COLO668 (cell line): ENCODE results near the gene RPP14.

Source experiments
- DNase-seq: peaks from one replicate; lab custom pipeline; 2025; ENCODE audit not compliant: unreplicated experiment; lab: John Stamatoyannopoulos, UW

RPP14 gene

DNA sequence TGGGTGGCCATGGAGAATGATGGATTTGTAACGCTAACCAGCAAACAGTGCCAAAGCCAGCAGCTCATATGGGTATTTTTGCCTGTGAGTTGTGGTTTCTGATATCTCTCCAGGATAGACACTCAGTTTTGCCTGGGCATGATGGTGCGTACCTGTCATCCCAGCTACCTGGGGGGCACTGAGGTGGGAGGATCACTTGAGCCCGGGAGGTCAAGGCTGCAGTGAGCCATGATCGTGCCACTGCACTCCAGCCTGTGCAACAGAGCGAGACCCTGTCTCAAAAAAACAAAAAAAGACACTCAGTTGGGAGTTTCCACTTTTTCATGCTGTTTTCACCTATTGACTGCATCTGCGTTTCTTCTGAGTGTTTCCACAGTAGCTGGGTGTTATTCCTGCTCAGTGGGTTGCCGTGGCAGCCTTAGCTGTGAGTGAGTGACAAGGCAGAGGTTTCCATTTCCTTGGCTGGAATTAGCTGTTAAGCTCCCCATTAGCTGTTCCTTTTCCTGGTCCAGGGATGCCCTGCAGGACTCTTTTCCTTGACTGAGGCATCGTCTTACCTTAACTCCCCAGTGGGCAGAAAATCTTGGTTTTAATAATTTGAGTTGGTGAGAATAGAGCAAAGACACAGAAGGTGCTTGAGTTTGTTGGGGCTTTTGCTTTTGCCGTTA lies 14.2 kb upstream of the RPP14 start:
- no peak for DNase-seq

DNA sequence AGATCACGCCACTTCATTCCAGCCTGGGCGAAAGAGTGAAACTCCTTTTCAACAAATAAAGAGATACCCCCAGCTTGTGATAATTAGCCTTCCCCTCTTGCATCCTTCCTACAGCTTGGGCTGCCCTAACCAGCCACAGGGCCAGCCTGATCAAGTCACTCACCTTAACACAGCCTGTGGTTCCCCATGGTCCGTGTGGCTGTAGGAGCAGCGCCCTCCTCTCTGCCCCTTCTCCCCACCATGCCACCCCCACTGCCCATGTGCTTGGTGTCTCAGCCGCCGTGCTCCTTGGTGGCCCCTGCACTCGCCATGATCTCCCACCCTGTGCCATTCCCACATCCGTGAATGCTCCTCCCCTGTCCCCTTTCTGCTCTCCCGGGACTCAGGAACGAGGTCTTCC lies 13.2 kb upstream of the RPP14 start:
- no peak for DNase-seq

DNA sequence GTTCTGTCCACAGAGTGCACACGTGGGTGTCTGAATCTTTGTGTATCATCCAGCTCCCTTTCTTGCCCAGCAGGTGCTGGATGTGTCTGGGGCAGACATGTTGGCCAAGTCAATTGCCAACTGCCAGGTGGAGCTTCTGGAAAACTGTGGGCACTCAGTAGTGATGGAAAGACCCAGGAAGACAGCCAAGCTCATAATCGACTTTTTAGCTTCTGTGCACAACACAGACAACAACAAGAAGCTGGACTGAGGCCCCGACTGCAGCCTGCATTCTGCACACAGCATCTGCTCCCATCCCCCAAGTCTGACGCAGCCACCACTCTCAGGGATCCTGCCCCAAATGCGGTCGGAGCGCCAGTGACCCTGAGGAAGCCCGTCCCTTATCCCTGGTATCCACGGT lies 12.5 kb upstream of the RPP14 start:
- no peak for DNase-seq

DNA sequence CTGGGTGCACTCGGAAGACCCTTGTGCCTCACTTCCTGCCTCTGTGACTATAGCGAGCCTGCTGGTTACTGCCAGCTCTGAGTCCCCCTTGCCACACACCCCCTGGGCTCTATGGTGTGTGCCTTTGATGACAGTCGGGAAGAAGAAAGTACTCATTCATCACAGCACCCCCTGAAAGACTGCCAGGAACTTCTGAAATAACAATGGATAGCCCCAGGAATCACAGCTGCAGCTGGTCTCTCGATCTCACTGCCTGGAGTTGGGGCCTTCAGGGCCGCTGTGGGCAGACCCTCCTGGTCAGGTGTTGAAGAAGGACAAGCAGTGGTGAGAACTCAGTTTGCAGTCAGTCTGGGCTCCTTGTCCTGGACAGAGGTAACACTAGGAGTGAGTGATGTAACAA lies 9.8 kb upstream of the RPP14 start:
- no peak for DNase-seq

DNA sequence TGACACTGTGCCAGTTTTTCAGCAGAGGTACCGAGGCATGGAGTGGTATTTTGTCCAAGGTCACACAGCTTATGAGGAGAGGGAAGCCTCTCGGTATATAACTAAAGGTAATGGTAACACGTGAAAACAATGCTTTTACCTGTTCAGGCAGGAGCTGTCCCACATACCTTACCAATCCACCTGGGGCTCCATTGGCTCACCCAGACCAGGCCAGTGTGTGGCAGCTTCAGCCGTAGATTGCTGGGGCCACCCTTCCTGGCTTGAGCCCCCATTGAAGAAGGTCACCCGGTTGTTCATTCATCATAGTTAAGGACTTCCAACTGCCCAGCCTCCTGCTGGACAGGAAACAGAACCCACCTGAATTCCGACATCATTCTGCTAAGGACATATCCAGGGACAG lies 9.2 kb upstream of the RPP14 start:
- DNase-seq: no peak

DNA sequence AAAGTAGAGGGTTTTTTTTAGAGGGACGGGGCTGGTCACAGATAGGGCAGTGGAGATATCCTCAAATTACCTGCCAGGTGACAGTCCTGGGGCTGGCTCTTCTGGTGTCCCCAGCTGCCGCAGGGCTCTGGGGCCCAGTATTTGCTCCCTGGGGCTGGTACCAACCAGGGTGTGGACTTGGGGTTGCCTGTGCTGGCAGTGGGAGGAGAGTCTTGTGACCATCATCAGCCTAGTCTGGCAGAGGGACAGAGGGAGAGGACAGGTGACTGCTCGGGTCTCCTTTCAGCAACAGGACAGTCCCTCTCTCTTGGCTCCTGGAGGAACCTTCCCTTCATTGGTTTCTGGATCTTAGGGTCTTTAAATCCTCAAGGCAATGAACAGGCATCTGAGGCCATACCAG lies 7.9 kb upstream of the RPP14 start:
- no peak for DNase-seq

DNA sequence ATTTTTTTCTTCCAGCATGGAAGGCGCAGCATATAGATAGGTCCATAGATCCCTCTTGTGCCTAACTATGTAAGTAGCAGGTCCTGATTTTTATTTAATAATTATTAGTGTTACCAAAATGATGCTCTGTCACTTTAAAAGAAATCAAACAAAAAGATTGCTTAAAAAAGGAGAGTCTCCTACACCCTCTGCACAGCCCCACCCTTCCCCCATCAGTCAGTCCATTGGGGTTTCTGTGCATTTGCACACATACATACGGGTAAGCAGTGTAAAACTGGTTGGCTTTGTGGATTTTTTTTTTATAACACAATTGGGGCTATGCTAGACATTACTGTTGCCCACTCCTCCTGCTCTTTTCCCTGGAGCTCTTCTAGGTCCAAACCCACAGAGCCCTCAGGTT lies 7.0 kb upstream of the RPP14 start:
- DNase-seq: no peak

DNA sequence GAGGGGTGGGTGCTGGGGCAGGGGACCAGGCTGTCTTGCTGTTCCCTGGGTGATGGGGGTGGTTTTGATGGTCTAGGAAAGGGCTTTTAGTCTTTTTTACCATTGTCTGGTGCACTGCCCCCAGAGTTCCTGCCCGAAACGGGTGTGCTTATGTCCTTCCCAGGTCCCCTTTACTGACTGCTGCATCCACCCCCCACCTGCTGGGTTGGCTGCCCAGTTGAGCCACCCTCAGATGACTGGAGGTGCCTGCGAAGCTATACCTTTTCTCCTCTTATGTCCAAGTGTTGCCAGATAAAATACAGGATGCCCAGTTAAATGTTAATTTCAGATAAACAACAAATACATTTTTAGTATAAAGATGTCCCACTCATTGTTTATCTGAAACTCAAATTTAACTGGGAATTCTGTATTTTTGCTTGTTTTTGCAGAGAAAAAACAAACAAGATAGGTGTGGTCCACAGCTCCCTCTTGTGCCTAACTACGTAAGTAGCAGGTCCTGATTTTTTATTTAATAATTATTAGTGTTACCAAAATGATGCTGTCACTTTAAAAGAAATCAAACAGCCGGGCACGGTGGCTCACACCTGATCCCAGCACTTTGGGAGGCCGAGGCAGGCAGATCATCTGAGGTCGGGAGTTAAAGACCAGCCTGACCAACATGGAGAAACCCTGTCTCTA lies 6.1 kb upstream of the RPP14 start:
- no peak for DNase-seq

DNA sequence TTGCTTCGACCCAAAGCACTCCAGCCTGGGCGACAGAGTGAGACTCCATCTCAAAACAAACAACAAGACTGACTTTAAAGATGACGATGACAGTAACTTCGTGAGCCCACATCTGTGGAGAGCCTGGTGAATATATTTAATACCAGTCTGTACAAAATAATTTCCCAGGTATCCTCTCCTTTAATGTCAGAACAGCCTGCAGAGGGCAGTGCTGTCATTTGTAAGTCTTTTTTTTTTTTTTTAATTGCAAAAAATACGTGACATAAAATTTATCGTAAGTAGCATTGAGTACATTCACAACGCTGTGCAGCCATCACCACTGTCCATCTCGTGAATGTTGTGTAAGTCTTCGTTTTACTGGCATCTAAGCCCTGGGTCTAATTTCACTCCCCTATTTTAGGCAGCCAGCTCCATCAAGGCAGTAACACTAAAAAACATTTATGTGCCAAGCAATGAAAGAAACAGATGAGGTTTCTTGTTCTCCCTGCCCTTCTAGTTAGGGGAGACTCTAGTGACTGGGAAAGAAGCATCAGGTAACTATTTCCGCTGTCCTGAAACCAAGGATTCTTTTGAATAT lies 1.7 kb downstream of the RPP14 start:
- DNase-seq: peak; percentile 14

DNA sequence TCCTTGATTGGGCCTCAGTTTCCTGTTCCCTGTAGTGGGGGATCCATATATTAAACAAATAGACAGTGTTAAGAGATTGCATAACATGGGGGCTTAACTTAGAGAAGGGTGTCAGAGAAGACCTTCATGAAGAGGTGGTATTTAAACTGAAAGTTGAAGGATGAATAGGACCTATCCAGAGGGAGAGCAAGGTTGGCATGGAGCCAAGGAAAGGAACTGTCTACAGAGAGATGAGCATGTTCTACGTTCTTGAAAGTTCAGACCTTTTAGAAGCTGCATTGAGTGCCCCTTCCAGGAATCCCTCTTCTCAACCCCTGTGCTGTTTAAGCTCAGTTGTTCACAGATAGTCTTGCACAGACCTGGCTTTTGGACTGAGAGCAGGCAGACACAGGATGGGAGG lies 2.7 kb downstream of the RPP14 start:
- no peak for DNase-seq

DNA sequence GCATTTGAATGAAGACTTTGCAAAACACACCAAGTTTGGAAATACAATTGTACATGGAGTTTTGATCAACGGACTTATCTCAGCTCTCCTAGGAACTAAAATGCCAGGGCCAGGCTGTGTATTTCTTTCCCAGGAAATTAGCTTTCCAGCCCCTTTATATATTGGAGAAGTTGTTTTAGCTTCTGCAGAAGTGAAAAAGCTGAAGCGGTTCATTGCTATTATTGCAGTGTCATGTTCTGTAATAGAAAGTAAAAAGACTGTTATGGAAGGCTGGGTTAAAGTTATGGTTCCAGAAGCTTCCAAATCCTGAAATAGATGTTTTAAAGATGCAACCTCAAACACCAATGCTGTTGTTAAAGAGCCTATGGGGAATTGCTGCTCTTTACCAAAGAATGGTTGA lies 11.8 kb downstream of the RPP14 start:
- no peak for DNase-seq

DNA sequence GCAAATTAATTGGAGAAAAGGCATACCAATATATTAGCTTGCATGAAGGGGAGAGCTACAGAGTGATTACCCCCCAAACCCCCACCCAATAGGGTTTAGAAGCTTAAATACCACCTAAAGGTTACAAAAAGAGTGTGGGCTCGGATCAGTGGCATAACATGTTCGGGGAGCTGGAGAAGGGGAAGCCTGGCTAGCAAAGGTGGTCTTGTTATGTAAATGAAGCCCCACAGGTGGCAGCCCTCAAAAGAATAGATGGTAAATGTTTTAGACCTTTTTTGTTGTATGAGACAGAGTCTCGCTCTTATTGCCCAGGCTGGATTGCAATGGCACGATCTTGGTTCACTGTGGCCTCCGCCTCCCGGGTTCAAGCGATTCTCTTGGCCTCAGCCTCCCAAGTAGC lies 15.7 kb downstream of the RPP14 start:
- no peak for DNase-seq

DNA sequence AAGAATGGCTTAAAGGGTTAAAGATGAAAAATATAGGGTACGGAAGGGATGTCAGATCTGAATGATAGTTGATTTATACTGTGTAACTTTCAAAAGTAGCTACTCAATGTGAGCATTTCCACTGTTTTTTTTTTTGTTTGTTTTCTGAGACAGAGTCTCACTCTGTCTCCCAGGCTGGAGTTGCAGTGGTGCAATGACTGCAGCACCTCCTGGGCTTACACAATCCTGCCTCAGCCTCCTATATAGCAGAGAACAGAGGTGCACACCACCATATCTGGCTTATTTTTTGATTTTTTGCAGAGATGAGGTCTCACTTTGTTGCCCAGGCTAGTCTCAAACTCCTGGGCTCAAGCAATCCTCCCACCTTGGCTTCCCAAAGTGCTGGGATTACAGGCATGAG lies 16.7 kb downstream of the RPP14 start:
- no peak for DNase-seq

DNA sequence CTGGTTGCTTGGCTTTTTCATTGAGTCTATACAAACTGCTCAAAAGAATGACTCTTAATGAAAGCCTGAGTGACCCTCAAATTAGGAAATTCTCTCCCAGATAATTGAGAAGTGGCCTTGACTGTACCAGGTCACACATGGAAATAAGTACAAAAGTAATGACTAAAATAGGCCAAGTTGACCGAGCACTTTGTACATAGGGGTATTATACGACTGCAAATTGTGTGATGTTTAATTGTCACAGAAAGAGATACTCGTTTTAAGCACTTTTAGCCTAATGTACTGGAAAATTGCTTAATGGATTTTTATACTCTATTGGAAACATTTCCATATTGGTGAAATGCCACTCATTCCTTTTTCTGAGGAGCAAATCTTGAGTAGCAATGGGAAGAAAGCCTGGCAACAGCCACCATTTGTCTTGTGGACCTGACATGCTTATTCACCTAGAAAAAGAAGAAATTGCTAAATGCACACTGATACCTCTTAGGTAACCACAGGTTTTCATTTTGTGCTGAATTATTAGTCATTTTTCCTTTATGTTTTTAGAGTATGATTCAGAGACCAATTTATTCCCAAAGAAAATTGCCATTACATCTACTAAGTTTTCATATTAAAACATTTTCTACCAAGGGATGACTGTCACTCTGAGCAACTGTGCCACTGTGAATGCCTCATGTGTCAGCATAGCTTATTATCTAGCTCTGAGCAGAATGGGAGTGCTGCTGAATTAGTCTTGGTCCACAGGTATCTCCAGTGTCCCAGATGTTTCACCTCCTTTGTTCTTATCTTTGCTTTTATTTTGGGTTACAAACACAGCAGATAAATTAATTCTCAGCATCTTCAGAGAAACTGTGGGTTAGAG lies 17.7 kb downstream of the RPP14 start:
- no peak for DNase-seq

DNA sequence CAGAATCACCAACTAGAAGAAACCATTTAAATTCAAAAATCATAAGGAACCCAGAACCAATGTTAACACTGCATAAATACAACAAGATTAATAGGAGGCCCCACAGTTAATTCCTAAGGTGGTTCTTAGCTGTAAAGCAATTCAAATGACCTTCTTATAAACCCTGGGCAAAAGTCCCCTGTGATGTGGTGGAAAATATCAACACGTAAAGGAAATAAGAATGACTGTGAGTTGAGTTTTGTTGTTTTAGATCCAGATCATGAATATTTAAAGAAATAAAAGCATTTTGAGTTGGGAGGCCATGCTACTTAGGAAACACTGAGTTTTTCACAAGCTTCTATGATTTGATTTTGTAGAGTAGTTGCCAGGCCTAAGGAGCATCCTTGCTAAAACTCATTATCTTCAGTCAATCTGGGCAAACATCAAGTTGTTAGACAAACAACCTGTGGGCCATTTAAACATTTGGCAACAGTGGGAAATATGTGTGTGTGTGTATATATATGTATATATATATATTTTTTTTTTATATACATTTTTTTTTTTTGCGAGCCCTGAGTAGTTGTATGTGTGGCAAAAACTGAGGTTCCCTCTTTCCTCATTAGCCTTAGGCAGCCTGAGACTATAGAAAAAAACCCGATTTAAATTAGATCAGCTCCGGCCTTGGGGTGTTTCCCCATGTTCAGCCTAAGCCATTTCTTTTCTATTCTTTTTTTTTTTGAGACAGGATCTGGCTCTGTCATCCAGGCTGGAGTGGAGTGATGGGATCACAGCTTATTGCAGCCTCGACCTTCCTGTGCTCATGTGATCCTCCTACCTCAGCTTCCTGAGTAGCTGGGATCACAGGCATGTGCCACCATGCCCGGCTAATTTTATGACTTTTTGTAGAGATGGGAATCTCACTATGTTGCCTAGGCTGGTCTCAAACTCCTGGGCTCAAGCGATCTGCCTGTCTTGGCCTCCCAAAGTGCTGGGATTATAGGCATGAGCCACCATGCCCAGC lies 18.6 kb downstream of the RPP14 start:
- DNase-seq: no peak

DNA sequence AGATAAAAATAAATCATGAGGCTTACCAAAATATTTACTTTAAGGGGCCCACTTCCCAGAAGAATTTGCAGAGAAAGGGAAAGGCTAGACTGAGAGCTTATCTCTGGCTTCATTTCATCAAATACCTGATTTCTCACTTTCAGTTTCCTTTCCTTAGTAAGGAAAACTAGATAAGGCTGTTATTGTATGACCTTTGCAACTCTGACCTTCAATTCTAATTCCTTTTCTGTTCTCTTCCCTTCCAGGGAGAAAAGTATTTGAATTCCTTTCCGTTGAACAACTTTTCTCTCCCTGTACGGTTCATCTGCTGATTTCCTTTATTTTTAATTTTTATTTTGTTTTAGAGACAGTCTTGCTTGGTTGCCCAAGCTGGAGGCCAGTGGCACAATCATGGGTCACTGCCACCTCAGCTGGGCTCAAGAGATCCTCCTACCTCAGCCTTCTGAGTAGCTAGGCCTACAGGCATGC lies 19.5 kb downstream of the RPP14 start:
- DNase-seq: no peak

DNA sequence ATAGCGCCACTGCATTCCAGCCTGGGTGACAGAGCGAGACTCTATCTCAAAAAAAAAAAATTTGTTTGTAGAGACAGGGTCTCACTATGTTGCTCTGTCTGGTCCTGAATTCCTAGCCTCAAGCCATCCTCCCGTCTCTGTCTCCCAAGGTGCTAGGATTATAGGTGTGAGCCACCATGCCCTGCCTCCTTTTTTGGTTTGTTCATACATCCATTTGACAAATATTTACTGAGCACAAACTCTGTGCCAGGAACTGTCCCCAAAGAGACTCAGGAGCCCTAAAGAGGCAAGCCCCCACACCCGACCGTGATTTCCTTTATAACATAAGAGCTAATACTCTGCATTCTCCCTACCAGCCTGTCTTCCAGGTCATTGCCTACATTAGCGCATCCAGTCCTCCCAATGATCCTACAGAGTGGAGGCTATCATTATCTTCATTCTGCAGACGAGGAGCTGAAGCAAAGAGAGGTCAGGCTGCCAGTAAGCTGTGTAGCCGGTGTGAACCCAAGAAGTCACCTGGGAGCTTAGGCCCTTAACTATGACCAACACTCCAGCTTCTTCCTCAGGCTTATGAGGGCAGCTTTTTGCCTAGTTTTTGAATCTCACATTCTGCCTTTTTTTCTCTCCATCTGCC lies 20.3 kb downstream of the RPP14 start:
- DNase-seq: no peak

DNA sequence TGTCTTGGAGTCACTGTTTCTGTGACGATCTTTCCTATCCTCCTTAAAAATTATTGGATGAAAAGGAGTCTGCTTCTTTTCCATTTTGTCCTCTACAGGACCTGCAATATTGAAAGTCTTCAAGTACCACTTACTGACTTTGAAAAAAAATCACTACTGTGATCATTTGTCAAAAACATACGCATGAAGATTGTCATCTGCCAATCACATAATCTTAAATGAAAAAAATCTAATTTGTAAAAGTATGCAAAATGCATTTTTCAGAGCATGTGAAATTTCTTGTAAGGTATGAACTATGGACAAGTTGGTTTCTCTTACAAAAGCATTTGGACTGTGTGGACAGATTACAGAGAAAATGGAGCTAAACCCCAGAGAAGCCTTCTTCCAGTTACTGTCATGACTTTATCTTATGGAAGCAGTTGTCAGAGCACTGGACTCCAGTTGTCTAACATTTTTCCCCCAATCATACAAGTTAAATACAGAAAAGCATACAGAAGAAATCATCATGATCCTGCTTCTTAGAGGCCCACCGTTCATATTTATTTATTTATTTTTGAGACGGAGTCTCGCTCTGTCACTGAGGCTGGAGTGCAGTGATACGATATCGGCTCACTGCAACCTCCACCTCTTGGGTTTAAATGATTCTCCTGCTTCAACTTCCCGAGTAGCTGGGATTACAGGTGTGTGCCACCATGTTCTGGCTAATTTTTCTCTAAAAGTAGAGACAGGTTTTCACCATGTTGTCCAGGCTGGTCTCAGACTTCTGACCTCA lies 23.3 kb downstream of the RPP14 start:
- no peak for DNase-seq

DNA sequence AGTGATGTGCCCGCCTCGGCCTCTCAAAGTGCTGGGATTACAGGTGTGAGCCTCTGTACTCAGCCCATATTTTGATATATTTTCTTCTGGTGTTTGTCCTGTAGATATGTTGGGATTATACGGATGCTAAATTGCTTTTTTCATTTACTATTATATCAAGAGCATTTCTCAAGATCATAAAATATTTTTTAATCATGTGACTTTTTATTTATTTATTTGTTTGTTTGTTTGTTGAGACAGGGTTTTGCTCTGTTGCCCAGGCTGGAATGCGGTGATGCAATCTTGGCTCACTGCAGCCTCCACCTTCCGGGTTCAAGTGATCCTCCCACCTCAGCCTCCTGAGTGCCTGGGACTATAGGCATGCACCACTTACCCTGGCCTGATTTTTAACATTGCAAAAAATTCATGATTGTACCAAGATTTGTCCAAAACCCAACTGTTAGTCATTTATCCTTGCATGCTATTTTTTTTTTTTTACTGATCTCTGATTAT lies 23.9 kb downstream of the RPP14 start:
- no peak for DNase-seq
